Naive thymus-derived CD4-positive, alpha-beta T cell (primary cell): ENCODE results near the gene LPCAT3. TPM values are rescaled to one million over a fixed set of nuclear protein-coding genes. Genes with fewer than 3 reads are reported as not detected.
"Not testable (repeated sequence)": the region's sequence is repeated elsewhere in the genome, so short reads cannot be mapped to it uniquely, and the experiment has no call there.

ENCODE experiments used
- ATAC-seq: fragments of 150-1000 bp; cut with Tn5 transposase; 2 replicates; pipeline ENCODE4 v1.10.0; 2021; ENCODE audit warnings: mild to moderate bottlenecking, moderate library complexity
- CTCF ChIA-PET: fragments of 350-600 bp; sonication (Branson Sonifier 250); formaldehyde crosslinking; loops from one replicate; lab custom pipeline; 2021; ENCODE audit warnings: antibody characterized with exemption; lab: Charles Lee
- POLR2A ChIA-PET: fragments of 350-600 bp; sonication (Branson Sonifier 250); formaldehyde crosslinking; loops from one replicate; lab custom pipeline; 2021; ENCODE audit warnings: antibody characterized with exemption, inconsistent platforms; lab: Charles Lee
- DNase-seq, 9 donors: peaks; one replicate each; pipeline versions ENCODE4 v3.0.0 to v3.0.0-alpha.2; 2020 to 2022; ENCODE audit warnings: mixed read lengths in 1 of 9
- H3K27ac ChIP-seq: one replicate; pipeline ENCODE4 v1.7.0; 2013; ENCODE audit warnings: mild to moderate bottlenecking, low read depth, low read length, moderate library complexity
- H3K27me3 ChIP-seq, 2 donors: one replicate each; pipeline ENCODE4 v1.7.0; 2013; ENCODE audit warnings: low read length in 2 of 2, mild to moderate bottlenecking in 2 of 2, moderate library complexity in 2 of 2; ENCODE audit not compliant: control insufficient read depth in 2 of 2, insufficient read depth in 2 of 2
- H3K36me3 ChIP-seq, 3 experiments: 1 replicate in 2 of 3; 2 replicates in 1 of 3; pipeline ENCODE4 v1.7.0; 2013; ENCODE audit warnings: low read length in 3 of 3, mild to moderate bottlenecking in 3 of 3, moderate library complexity in 1 of 3; ENCODE audit not compliant: insufficient read depth in 3 of 3, control insufficient read depth in 2 of 3
- H3K4me1 ChIP-seq, 2 donors: one replicate each; pipeline ENCODE4 v1.7.0; 2013; ENCODE audit warnings: low read length in 2 of 2, mild to moderate bottlenecking in 2 of 2, moderate library complexity in 1 of 2; ENCODE audit not compliant: control insufficient read depth in 2 of 2, insufficient read depth in 2 of 2
- H3K4me3 ChIP-seq: 2 replicates; pipeline ENCODE4 v1.7.0; 2013; ENCODE audit warnings: mild to moderate bottlenecking, low read length
- H3K9me3 ChIP-seq, 3 experiments: 1 replicate in 2 of 3; 2 replicates in 1 of 3; pipeline ENCODE4 v1.7.0; 2013; ENCODE audit warnings: low read length in 3 of 3; ENCODE audit not compliant: control insufficient read depth in 2 of 3
- H3K27ac Mint-ChIP-seq, 9 donors: one replicate each; pipeline ENCODE4 v1.8.0; 2020 to 2022; ENCODE audit warnings: mixed read lengths in 9 of 9, mild to moderate bottlenecking in 8 of 9, moderate library complexity in 5 of 9, inconsistent platforms in 2 of 9
- H3K27me3 Mint-ChIP-seq, 5 donors: one replicate each; pipeline ENCODE4 v1.8.0; 2021 to 2022; ENCODE audit warnings: mixed read lengths in 5 of 5, mild to moderate bottlenecking in 1 of 5
- H3K36me3 Mint-ChIP-seq, 5 donors: one replicate each; pipeline ENCODE4 v1.8.0; 2020 to 2022; ENCODE audit warnings: mixed read lengths in 5 of 5, mild to moderate bottlenecking in 3 of 5, inconsistent platforms in 1 of 5
- H3K4me1 Mint-ChIP-seq, 7 donors: one replicate each; pipeline ENCODE4 v1.8.0; 2020 to 2022; ENCODE audit warnings: mixed read lengths in 7 of 7, mild to moderate bottlenecking in 3 of 7, inconsistent platforms in 1 of 7
- H3K4me3 Mint-ChIP-seq, 10 donors: one replicate each; pipeline ENCODE4 v1.8.0; 2020 to 2022; ENCODE audit warnings: mild to moderate bottlenecking in 10 of 10, mixed read lengths in 10 of 10, moderate library complexity in 6 of 10, inconsistent platforms in 2 of 10
- H3K9me3 Mint-ChIP-seq, 11 donors: one replicate each; pipeline ENCODE4 v1.8.0; 2020 to 2022; ENCODE audit warnings: mixed read lengths in 11 of 11, mild to moderate bottlenecking in 4 of 11, inconsistent platforms in 1 of 11, moderate library complexity in 1 of 11
- intact Hi-C, 2 donors: fragments of 100-400 bp; cut with micrococcal nuclease; formaldehyde crosslinking; loops; one replicate each; pipeline ENCODE4 v1.15.1; 2023
- polyA plus RNA-seq, 2 donors: library from polyadenylated mRNA; unstranded; fragments of 300-500 nt; fragmentation: Illumina TruSeq; gene quantifications; one replicate each; pipeline ENCODE4 v1.2.3, GENCODE V29; 2021
- total RNA-seq, 6 experiments: library from RNA in 5 of 6; stranded (reverse) in 5 of 6; gene quantifications; 1 replicate in 5 of 6; 2 replicates in 1 of 6; pipeline ENCODE4 v1.2.3 and lab custom pipeline; 2021 to 2026

LPCAT3 gene
- total and polyA plus RNA-seq, 7 experiments from 2014 or later, result 16.7 to 37.9 (median 27.1) TPM

DNA sequence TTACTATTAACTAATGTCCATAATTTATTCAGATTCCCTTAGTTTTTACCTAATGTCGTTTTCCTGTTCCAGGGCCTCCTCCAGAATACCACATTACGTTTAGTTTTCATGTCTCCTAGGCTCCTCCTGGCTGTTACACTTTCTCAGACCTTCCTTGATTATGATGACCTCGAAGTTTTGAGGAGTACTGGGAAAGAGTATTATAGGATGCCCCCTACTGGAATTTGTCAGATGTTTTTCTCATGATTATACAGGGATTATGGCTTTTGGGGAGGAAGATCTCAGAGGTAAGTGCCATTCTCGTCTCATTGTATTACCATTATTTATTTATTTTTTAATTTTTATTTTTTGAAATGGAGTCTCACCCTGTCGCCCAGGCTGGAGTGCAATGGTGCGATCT, 24.6 kb upstream of the LPCAT3 start:
- ATAC-seq (peak; percentile 40), DNase-seq (peak in 4 of 9 donors; percentile 5 to 12 (median 11))
- peaks cover 0 to 5% (median 0%) of the 10 kb centered on the region in 5 donors for H3K27me3 Mint-ChIP-seq
- ChIA-PET POLR2A (no interaction called here), CTCF (interaction anchor here (1.2 to 1.3 kb wide), 2 partner anchors 9 to 170 kb away, joined by 4 read pairs; partner anchors contain the start of gene SPSB2)
- H3K9me3 ChIP-seq, result no peaks in the 10 kb centered on the region
- intact Hi-C loops, result loop anchor here in 1 of 2 donors (1.0 to 2.0 kb wide), 4 partner anchors 24 to 174 kb away; partner anchors contain the start of genes EMG1, LPCAT3 and PHB2
- H3K4me1 ChIP-seq, result no peaks in the 10 kb centered on the region
- peaks cover 0 to 19% (median 15%) of the 10 kb centered on the region in 7 donors for H3K4me1 Mint-ChIP-seq
- H3K4me3 ChIP-seq, result no peak overlapping the region
- H3K4me3 Mint-ChIP-seq, result no peak overlapping the region
- no peak overlapping the region for H3K27ac ChIP-seq
- no peaks in the 10 kb centered on the region for H3K9me3 Mint-ChIP-seq
- H3K36me3 Mint-ChIP-seq, result no peaks in the 10 kb centered on the region
- no peaks in the 10 kb centered on the region for H3K36me3 ChIP-seq
- no peaks in the 10 kb centered on the region for H3K27me3 ChIP-seq
- H3K27ac Mint-ChIP-seq, result no peak overlapping the region

DNA sequence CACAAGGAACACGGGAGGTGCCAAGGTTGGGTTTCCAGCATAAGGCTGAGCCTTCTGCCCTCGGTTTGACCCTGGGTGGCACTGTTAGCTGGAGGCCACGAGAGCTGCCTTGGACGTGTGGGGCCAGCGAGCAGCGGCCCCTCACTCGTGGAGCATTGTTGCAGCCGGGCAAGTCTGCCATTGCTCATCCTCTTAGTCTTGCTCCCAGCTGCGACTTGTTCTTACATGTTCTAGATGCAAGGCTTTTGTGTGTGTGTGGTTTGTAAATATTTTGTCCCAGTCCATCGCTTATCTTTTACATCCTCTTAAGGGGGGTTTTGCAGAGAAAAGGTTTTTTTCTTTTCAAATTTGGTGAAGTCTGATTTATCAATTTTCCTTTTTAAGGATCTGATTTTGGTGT, 21.1 kb upstream of the LPCAT3 start:
- POLR2A ChIA-PET, result no interaction called here
- DNase-seq (no peak), ATAC-seq (no peak)
- peaks cover 0 to 5% (median 0%) of the 10 kb centered on the region in 5 donors for H3K27me3 Mint-ChIP-seq
- Histone ChIP-seq H3K4me3 (no peak overlapping the region), H3K4me1 (no peaks in the 10 kb centered on the region), H3K36me3 (no peaks in the 10 kb centered on the region), H3K27ac (no peak overlapping the region), H3K9me3 (no peaks in the 10 kb centered on the region), H3K27me3 (no peaks in the 10 kb centered on the region)
- no peak overlapping the region for H3K4me3 Mint-ChIP-seq
- H3K4me1 Mint-ChIP-seq, result no peaks in the 10 kb centered on the region
- H3K9me3 Mint-ChIP-seq, result no peaks in the 10 kb centered on the region
- CTCF ChIA-PET, result no interaction called here
- no peak overlapping the region for H3K27ac Mint-ChIP-seq
- intact Hi-C loops, result no loop called here
- no peaks in the 10 kb centered on the region for H3K36me3 Mint-ChIP-seq

DNA sequence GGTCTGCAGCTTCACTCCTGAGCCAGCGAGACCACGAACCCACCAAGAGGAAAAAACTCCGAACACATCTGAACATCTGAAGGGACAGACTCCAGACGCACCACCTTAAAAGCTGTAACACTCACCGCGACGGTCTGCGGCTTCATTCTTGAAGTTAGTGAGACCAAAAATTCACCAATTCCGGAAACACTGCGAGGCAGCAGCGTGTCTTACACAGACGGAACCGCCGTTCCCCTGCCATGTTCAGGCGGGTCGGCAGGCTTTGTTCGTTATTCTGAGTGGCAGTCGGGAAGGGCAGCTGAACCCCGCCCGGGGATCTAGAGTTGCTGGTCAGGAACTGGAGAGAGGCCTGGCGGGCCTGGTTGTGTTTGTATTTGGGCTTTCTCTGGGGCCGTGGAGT, 20.3 kb upstream of the LPCAT3 start:
- intact Hi-C loops, result no loop called here
- H3K4me1 ChIP-seq, result no peaks in the 10 kb centered on the region
- CTCF ChIA-PET, result no interaction called here
- POLR2A ChIA-PET, result no interaction called here
- no peaks in the 10 kb centered on the region for H3K36me3 ChIP-seq
- peak overlapping the region in 1 of 9 donors; percentile 72 for H3K27ac Mint-ChIP-seq
- no peaks in the 10 kb centered on the region for H3K4me1 Mint-ChIP-seq
- ATAC-seq (no peak), DNase-seq (no peak)
- no peaks in the 10 kb centered on the region for H3K9me3 Mint-ChIP-seq
- no peaks in the 10 kb centered on the region for H3K36me3 Mint-ChIP-seq
- no peak overlapping the region for H3K4me3 Mint-ChIP-seq
- H3K27ac ChIP-seq, result no peak overlapping the region
- H3K27me3 Mint-ChIP-seq, result peaks cover 0 to 2% (median 0%) of the 10 kb centered on the region in 5 donors
- H3K9me3 ChIP-seq, result no peaks in the 10 kb centered on the region
- H3K4me3 ChIP-seq, result no peak overlapping the region
- H3K27me3 ChIP-seq, result no peaks in the 10 kb centered on the region

- H3K27ac ChIP-seq, intact Hi-C loops, H3K4me1 Mint-ChIP-seq, H3K9me3 Mint-ChIP-seq, H3K9me3 ChIP-seq, H3K4me3 ChIP-seq, H3K27me3 Mint-ChIP-seq, CTCF ChIA-PET, H3K4me3 Mint-ChIP-seq, H3K27ac Mint-ChIP-seq, POLR2A ChIA-PET, H3K36me3 ChIP-seq, ATAC-seq, H3K27me3 ChIP-seq, H3K36me3 Mint-ChIP-seq, H3K4me1 ChIP-seq, DNase-seq: not testable (repeated sequence)
Observed at GRCh38 chr12:7037411-7037810, 19.1 kb upstream of the LPCAT3 start.

GRCh38 chr12:7035463-7035862, 17.2 kb upstream of the LPCAT3 start:
- H3K9me3 ChIP-seq, result no peaks in the 10 kb centered on the region
- no peaks in the 10 kb centered on the region for H3K9me3 Mint-ChIP-seq
- H3K4me1 ChIP-seq, result no peaks in the 10 kb centered on the region
- peaks cover 0 to 2% (median 0%) of the 10 kb centered on the region in 5 donors for H3K27me3 Mint-ChIP-seq
- DNase-seq (no peak), ATAC-seq (no peak)
- peaks cover 0 to 3% (median 0%) of the 10 kb centered on the region in 7 donors for H3K4me1 Mint-ChIP-seq
- no peaks in the 10 kb centered on the region for H3K36me3 ChIP-seq
- no peak overlapping the region for H3K27ac ChIP-seq
- ChIA-PET POLR2A (no interaction called here), CTCF (interaction anchor here (0.6 kb wide), 1 partner anchor 1010 kb away, joined by 3 read pairs; no protein-coding TSS in a partner anchor)
- intact Hi-C loops, result no loop called here
- H3K27ac Mint-ChIP-seq, result no peak overlapping the region
- H3K36me3 Mint-ChIP-seq, result no peaks in the 10 kb centered on the region
- no peaks in the 10 kb centered on the region for H3K27me3 ChIP-seq
- H3K4me3 ChIP-seq, result no peak overlapping the region
- H3K4me3 Mint-ChIP-seq, result no peak overlapping the region

DNA sequence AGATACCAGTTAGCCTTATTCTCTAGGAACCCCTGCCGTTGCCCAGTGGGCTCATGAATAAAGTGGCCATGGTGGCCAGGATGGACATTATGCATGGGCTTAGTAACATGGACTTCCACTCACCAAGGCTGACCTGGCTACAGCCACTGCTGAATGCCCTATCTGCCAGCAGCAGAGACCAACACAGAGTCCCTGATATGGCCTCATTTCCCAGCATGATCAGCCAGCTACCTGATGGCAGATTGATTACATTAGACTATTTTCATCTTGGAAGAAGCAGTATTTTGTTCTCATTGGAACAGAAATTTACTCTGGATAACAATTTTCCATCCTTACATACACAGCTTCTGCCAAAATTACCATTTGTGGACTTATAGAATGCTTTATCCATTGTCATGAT, 16.2 kb upstream of the LPCAT3 start:
- Mint-ChIP-seq H3K9me3 (no peaks in the 10 kb centered on the region), H3K36me3 (no peaks in the 10 kb centered on the region), H3K4me3 (no peak overlapping the region), H3K4me1 (peaks cover 0 to 3% (median 0%) of the 10 kb centered on the region in 7 donors), H3K27me3 (peaks cover 0 to 2% (median 0%) of the 10 kb centered on the region in 5 donors), H3K27ac (no peak overlapping the region)
- Histone ChIP-seq H3K27ac (no peak overlapping the region), H3K9me3 (no peaks in the 10 kb centered on the region), H3K36me3 (no peaks in the 10 kb centered on the region), H3K4me3 (no peak overlapping the region), H3K27me3 (no peaks in the 10 kb centered on the region), H3K4me1 (no peaks in the 10 kb centered on the region)
- DNase-seq (no peak), ATAC-seq (no peak)
- intact Hi-C loops, result no loop called here
- POLR2A ChIA-PET, result no interaction called here
- CTCF ChIA-PET, result no interaction called here

DNA sequence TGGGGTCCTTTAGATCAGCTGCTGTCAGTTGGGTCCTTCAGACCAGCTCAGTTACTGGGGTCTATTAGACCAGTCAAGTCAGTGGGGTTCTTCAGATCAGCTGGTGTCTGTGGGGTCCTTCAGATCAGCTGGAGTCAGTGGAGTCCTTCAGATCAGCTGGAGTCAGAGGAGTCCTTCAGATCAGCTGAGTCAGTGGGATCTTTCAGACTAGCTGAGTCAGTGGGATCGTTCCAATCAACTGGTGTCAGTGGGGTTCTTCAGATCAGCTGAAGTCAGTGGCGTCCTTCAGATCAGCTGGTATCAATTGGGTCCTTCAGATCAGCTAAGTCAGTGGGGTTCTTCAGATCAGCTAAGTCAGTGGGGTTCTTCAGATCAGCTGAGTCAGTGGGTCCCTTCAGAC, 14.7 kb upstream of the LPCAT3 start:
- intact Hi-C loops, result no loop called here
- ATAC-seq, result no peak
- Mint-ChIP-seq H3K27me3 (peaks cover 0 to 2% (median 0%) of the 10 kb centered on the region in 5 donors), H3K27ac (no peak overlapping the region), H3K9me3 (no peaks in the 10 kb centered on the region), H3K4me3 (no peak overlapping the region), H3K4me1 (peaks cover 0 to 3% (median 0%) of the 10 kb centered on the region in 7 donors), H3K36me3 (no peaks in the 10 kb centered on the region)
- ChIA-PET CTCF (interaction anchor here (0.6 kb wide), 1 partner anchor 21 kb away, joined by 3 read pairs; no protein-coding TSS in a partner anchor), POLR2A (no interaction called here)
- no peaks in the 10 kb centered on the region for H3K36me3 ChIP-seq
- no peak overlapping the region for H3K4me3 ChIP-seq
- H3K9me3 ChIP-seq, result no peaks in the 10 kb centered on the region
- DNase-seq, result no peak
- H3K4me1 ChIP-seq, result no peaks in the 10 kb centered on the region
- H3K27me3 ChIP-seq, result no peaks in the 10 kb centered on the region
- no peak overlapping the region for H3K27ac ChIP-seq
